ENCODE measurements around the gene NEURL3. TPM values are rescaled to one million over a fixed set of nuclear protein-coding genes. Genes with fewer than 3 reads are reported as not detected.

The NEURL3 gene
- total RNA-seq, 2 donors from 2014 or later, result 8.9 to 28.9 TPM

DNA sequence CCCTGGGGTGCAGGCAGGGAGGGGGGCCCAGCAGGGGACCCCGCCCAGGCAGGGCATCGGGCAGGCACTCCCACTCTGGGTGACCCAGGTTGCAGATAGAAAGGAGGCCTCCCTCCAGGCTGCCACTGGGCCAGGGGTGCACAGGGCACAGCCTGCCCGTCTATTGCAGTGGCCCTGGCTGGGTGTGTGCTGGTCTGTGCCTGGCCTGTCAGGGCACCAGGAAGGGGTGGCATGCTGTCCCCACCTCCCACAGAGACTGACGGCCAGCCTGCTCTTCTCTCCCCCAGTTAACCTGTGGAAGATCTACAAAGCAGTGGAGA lies 44.3 kb upstream of the NEURL3 start:
- Histone ChIP-seq H3K9me3 (no peaks in the 10 kb centered on the region), H3K4me1 (replicated peaks) (no peaks in the 10 kb centered on the region), H3K36me3 (no peaks in the 10 kb centered on the region), H3K27ac (no peak overlapping the region), H3K4me3 (no peak overlapping the region), H3K27me3 (replicated peaks; ENCODE audit: insufficient read depth) (no peaks in the 10 kb centered on the region)
- intact Hi-C loops (cut with DNase I), result no loop called here
- TF ChIP-seq POLR2A (IDR thresholded peaks at IDR 0.05) (no peak), POLR2AphosphoS5 (IDR thresholded peaks at IDR 0.05) (no peak)
- TF ChIP-seq, protein P1, sequence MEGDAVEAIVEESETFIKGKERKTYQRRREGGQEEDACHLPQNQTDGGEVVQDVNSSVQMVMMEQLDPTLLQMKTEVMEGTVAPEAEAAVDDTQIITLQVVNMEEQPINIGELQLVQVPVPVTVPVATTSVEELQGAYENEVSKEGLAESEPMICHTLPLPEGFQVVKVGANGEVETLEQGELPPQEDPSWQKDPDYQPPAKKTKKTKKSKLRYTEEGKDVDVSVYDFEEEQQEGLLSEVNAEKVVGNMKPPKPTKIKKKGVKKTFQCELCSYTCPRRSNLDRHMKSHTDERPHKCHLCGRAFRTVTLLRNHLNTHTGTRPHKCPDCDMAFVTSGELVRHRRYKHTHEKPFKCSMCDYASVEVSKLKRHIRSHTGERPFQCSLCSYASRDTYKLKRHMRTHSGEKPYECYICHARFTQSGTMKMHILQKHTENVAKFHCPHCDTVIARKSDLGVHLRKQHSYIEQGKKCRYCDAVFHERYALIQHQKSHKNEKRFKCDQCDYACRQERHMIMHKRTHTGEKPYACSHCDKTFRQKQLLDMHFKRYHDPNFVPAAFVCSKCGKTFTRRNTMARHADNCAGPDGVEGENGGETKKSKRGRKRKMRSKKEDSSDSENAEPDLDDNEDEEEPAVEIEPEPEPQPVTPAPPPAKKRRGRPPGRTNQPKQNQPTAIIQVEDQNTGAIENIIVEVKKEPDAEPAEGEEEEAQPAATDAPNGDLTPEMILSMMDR (IDR thresholded peaks at IDR 0.05), result no peak
- no peak for DNase-seq (ENCODE audit: low spot score)
- WGBS, result 83% methylated on average over 4 of the region's 4 CpGs

DNA sequence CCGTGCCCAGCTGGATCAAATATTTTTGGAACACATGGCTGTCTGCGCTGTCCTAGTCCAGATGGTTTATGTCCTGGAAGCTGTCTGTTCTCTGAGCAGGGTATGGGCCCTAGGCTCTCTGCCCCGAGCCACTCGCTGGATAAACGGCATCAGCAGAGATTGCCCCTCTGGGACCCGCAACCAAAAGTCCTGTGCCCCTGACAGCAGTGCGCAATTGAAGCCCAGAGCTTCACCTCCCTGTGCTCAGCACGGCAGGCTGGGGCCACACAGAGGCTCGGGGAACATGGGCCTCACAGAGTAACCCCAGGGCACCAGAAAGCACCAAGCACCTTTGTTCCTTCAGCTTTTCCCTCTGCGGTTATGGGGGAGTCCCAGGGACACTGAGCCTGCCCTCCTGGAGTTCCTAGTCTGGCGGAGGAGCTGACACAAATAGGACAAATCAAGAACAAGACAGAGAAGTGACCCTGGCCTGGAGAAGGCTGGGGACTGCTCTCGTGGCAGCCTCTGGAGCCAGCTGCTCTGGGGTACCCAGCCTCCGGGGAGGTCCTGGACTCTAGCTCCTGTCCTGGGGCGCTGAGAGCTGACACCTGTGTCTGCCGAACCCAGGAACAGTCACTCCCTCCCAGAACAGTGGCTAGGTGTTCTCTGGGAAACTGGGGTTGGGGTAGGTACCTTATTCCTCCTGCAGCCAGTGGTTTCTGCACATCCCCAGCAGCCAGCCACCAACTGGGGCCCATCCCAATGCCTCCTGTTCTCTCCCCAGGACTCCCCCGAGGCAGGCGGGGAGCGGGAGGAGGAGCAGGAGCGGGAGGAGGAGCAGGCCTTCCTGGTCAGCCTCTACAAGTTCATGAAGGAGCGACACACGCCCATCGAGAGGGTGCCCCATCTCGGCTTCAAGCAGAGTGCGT lies 43.7 kb upstream of the NEURL3 start:
- WGBS, result 83% methylated on average over 24 of the region's 24 CpGs
- Histone ChIP-seq H3K36me3 (no peaks in the 10 kb centered on the region), H3K27me3 (replicated peaks; ENCODE audit: insufficient read depth) (no peaks in the 10 kb centered on the region), H3K4me1 (replicated peaks) (no peaks in the 10 kb centered on the region), H3K27ac (no peak overlapping the region), H3K4me3 (no peak overlapping the region), H3K9me3 (no peaks in the 10 kb centered on the region)
- no peak for DNase-seq (ENCODE audit: low spot score)
- TF ChIP-seq POLR2A (IDR thresholded peaks at IDR 0.05) (no peak), POLR2AphosphoS5 (IDR thresholded peaks at IDR 0.05) (no peak)
- TF ChIP-seq, protein P1 (IDR thresholded peaks at IDR 0.05), result no peak
- intact Hi-C loops (cut with DNase I), result no loop called here

DNA sequence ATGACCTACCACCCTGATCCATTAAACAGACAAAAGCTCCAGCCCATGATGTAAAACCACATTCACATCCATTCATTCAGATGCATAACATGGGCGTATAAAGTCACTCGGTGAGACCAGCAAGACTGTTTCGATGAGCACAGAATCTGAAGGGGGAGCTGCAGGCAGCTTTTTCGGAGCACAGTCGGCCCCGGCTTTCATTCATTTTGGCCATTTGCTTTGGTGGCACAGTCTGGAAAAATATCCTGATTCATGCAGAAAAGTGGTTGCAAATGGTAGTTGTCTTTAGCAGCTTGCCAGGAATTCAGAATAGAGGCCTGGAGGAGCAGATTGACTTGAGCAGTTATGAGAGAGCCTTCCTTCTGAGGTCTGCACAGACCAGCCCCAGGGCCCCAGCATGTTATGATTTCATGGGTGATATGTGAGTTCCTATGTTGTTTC lies 42.6 kb upstream of the NEURL3 start:
- intact Hi-C loops (cut with DNase I), result no loop called here
- Histone ChIP-seq H3K36me3 (no peaks in the 10 kb centered on the region), H3K4me1 (replicated peaks) (no peaks in the 10 kb centered on the region), H3K27ac (no peak overlapping the region), H3K27me3 (replicated peaks; ENCODE audit: insufficient read depth) (no peaks in the 10 kb centered on the region), H3K4me3 (no peak overlapping the region), H3K9me3 (no peaks in the 10 kb centered on the region)
- no peak for TF ChIP-seq POLR2A (IDR thresholded peaks at IDR 0.05)
- WGBS, result 74% methylated on average over 6 of the region's 6 CpGs
- DNase-seq (ENCODE audit: low spot score), result no peak

DNA sequence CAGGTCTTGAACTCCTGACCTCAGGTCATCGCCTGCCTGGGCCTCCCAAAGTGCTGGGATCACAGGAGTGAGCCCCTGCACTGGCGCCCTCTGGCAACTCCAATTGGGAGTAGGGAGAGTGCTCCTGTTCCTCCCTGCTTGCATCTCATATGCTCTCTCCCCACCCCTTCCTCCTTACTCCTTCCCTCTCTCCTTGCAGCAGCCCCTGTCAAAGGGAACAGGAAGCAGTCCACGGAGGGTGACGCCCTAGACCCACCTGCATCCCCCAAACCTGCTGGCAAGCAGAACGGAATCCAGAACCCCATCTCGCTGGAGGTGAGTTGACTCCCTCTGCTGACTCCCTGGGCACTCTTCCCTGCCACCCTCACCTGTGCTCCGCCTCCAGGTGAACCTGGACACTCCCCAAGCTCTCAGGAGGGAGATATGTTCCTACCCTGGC lies 42.1 kb upstream of the NEURL3 start:
- WGBS, result 78% methylated on average over 7 of the region's 7 CpGs
- H3K27me3 ChIP-seq (replicated peaks; ENCODE audit: insufficient read depth), result no peaks in the 10 kb centered on the region
- H3K27ac ChIP-seq, result no peak overlapping the region
- H3K4me1 ChIP-seq (replicated peaks), result no peaks in the 10 kb centered on the region
- H3K9me3 ChIP-seq, result no peaks in the 10 kb centered on the region
- no peak overlapping the region for H3K4me3 ChIP-seq
- TF ChIP-seq, protein P1 (IDR thresholded peaks at IDR 0.05), result no peak
- TF ChIP-seq POLR2AphosphoS5 (IDR thresholded peaks at IDR 0.05), result no peak
- DNase-seq (ENCODE audit: low spot score), result no peak
- intact Hi-C loops (cut with DNase I), result no loop called here
- no peaks in the 10 kb centered on the region for H3K36me3 ChIP-seq

DNA sequence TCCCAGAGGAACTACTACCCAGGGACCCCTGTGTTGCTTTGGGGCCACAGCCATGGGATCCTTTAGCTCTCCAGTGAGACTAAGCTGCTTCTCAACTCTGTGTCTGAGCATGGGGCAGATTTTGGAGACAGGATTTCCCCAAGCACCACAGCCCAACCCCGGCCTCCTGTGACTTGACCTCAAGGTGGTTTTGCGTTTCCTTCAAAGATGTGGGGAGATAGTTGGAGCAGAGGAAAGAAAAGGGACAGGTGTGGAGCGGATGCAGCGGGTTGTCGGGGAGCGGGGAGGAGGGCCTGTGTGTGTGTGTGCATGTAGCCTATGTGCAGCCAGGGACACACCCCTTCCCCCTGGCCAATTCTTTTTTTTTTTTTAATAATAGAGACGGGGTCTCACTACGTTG lies 41.6 kb upstream of the NEURL3 start:
- Histone ChIP-seq H3K4me3 (no peak overlapping the region), H3K27me3 (replicated peaks; ENCODE audit: insufficient read depth) (no peaks in the 10 kb centered on the region), H3K27ac (no peak overlapping the region), H3K4me1 (replicated peaks) (no peaks in the 10 kb centered on the region), H3K9me3 (no peaks in the 10 kb centered on the region), H3K36me3 (no peaks in the 10 kb centered on the region)
- TF ChIP-seq POLR2A (IDR thresholded peaks at IDR 0.05) (no peak), POLR2AphosphoS5 (IDR thresholded peaks at IDR 0.05) (no peak)
- TF ChIP-seq, protein P1 (IDR thresholded peaks at IDR 0.05), result no peak
- WGBS, result 83% methylated on average over 8 of the region's 8 CpGs
- no peak for DNase-seq (ENCODE audit: low spot score)
- intact Hi-C loops (cut with DNase I), result no loop called here

Measured in prostate gland (tissue), 2 donors.